ENCODE data around the gene FGF18. TPM values are rescaled to one million over a fixed set of nuclear protein-coding genes. Genes with fewer than 3 reads are reported as not detected.
A peak's percentile ranks its signal among the peaks of the same experiment; 100 is the strongest.
"Not testable (repeated sequence)": the region's sequence is repeated elsewhere in the genome, so short reads cannot be mapped to it uniquely, and the experiment has no call there.

The FGF18 gene
- total RNA-seq = 1 to 10 TPM in 2 of 3 donors, under 1 TPM in 1; 0.37 to 1.3 (median 1.0) TPM

- ATAC-seq (peak; percentile 32 to 47), DNase-seq (no peak)
- H3K4me1 Mint-ChIP-seq (ENCODE audit: low read depth) = peaks cover 12% of the 10 kb centered on the region
- no peaks in the 10 kb centered on the region for H3K36me3 Mint-ChIP-seq (ENCODE audit: insufficient read depth)
- H3K4me3 Mint-ChIP-seq = peak within 1 kb of the TSS; percentile 77
- H3K9me3 Mint-ChIP-seq = no peaks in the 10 kb centered on the region
- H3K27me3 Mint-ChIP-seq (ENCODE audit: low read depth) = peaks cover 19% of the 10 kb centered on the region
Measured at GRCh38 chr5:171418982-171419687, at the start of gene FGF18. Gene FGF18 (plus strand): TSS chr5:171419647. CDS start chr5:171420200, 553 bp downstream.

GRCh38 chr5:171369898-171370297 is 49.5 kb upstream of the FGF18 start:
- DNase-seq (no peak), ATAC-seq (peak; percentile 18)
- Mint-ChIP-seq H3K4me3 (no peak overlapping the region), H3K27me3 (ENCODE audit: low read depth) (peaks cover 22% of the 10 kb centered on the region), H3K9me3 (no peaks in the 10 kb centered on the region), H3K36me3 (ENCODE audit: insufficient read depth) (no peaks in the 10 kb centered on the region), H3K4me1 (ENCODE audit: low read depth) (no peaks in the 10 kb centered on the region)

- not testable (repeated sequence) for DNase-seq; H3K36me3 Mint-ChIP-seq (ENCODE audit: insufficient read depth); H3K9me3 Mint-ChIP-seq; H3K4me3 Mint-ChIP-seq; H3K4me1 Mint-ChIP-seq (ENCODE audit: low read depth); ATAC-seq
- H3K27me3 Mint-ChIP-seq (ENCODE audit: low read depth) = peaks cover 15% of the 10 kb centered on the region
Measured at GRCh38 chr5:171370881-171371280, 48.6 kb upstream of the FGF18 start.

- no peak for ATAC-seq
- no peak for DNase-seq
- Mint-ChIP-seq H3K9me3 (no peaks in the 10 kb centered on the region), H3K4me1 (ENCODE audit: low read depth) (no peaks in the 10 kb centered on the region), H3K4me3 (no peak overlapping the region), H3K27me3 (ENCODE audit: low read depth) (peaks cover 15% of the 10 kb centered on the region), H3K36me3 (ENCODE audit: insufficient read depth) (no peaks in the 10 kb centered on the region)
Measured at GRCh38 chr5:171371326-171371725, 48.1 kb upstream of the FGF18 start.

GRCh38 chr5:171379961-171380360 is 39.5 kb upstream of the FGF18 start:
- peaks cover 2% of the 10 kb centered on the region for H3K27me3 Mint-ChIP-seq (ENCODE audit: low read depth)
- no peak for DNase-seq
- H3K9me3 Mint-ChIP-seq = no peaks in the 10 kb centered on the region
- H3K4me1 Mint-ChIP-seq (ENCODE audit: low read depth) = peaks cover 2% of the 10 kb centered on the region
- H3K4me3 Mint-ChIP-seq = no peak overlapping the region
- ATAC-seq = no peak
- H3K36me3 Mint-ChIP-seq (ENCODE audit: insufficient read depth) = no peaks in the 10 kb centered on the region

- not testable (repeated sequence) for H3K4me3 Mint-ChIP-seq, H3K9me3 Mint-ChIP-seq, DNase-seq
Measured at GRCh38 chr5:171384416-171384815, 35.0 kb upstream of the FGF18 start.

GRCh38 chr5:171384999-171385398 is 34.4 kb upstream of the FGF18 start:
- peak; percentile 29 to 30 for ATAC-seq
- H3K4me3 Mint-ChIP-seq; H3K9me3 Mint-ChIP-seq; H3K27me3 Mint-ChIP-seq (ENCODE audit: low read depth); DNase-seq: not testable (repeated sequence)
- peaks cover 21% of the 10 kb centered on the region for H3K36me3 Mint-ChIP-seq (ENCODE audit: insufficient read depth)
- peaks cover 17% of the 10 kb centered on the region for H3K4me1 Mint-ChIP-seq (ENCODE audit: low read depth)

More at GRCh38 chr5:171384416-171384815, 35.0 kb upstream of the FGF18 start:
- not testable (repeated sequence) for H3K27me3 Mint-ChIP-seq (ENCODE audit: low read depth); ATAC-seq
- peaks cover 15% of the 10 kb centered on the region for H3K4me1 Mint-ChIP-seq (ENCODE audit: low read depth)
- peaks cover 16% of the 10 kb centered on the region for H3K36me3 Mint-ChIP-seq (ENCODE audit: insufficient read depth)

GRCh38 chr5:171386006-171386671 is 33.3 kb upstream of the FGF18 start:
- ATAC-seq = no peak
- H3K36me3 Mint-ChIP-seq (ENCODE audit: insufficient read depth) = peaks cover 31% of the 10 kb centered on the region
- peak overlapping the region; percentile 62 for H3K4me3 Mint-ChIP-seq
- peaks cover 24% of the 10 kb centered on the region for H3K4me1 Mint-ChIP-seq (ENCODE audit: low read depth)
- H3K9me3 Mint-ChIP-seq = no peaks in the 10 kb centered on the region
- peaks cover 4% of the 10 kb centered on the region for H3K27me3 Mint-ChIP-seq (ENCODE audit: low read depth)
- no peak for DNase-seq

- Mint-ChIP-seq H3K4me1 (ENCODE audit: low read depth) (peaks cover 31% of the 10 kb centered on the region), H3K4me3 (peak overlapping the region; percentile 99), H3K36me3 (ENCODE audit: insufficient read depth) (peaks cover 36% of the 10 kb centered on the region), H3K27me3 (ENCODE audit: low read depth) (peaks cover 4% of the 10 kb centered on the region), H3K9me3 (no peaks in the 10 kb centered on the region)
- DNase-seq = no peak
- no peak for ATAC-seq
Measured at GRCh38 chr5:171386861-171387344, 32.5 kb upstream of the FGF18 start.

GRCh38 chr5:171387345-171387969 is 32.0 kb upstream of the FGF18 start, which contains the start of gene NPM1:
Gene NPM1 (plus strand): TSS chr5:171387849. CDS start chr5:171387949, 100 bp downstream.
- peaks cover 42% of the 10 kb centered on the region for H3K36me3 Mint-ChIP-seq (ENCODE audit: insufficient read depth)
- peak within 1 kb of the TSS; percentile 99 for H3K4me3 Mint-ChIP-seq
- H3K27me3 Mint-ChIP-seq (ENCODE audit: low read depth) = peaks cover 4% of the 10 kb centered on the region
- peaks cover 36% of the 10 kb centered on the region for H3K4me1 Mint-ChIP-seq (ENCODE audit: low read depth)
- H3K9me3 Mint-ChIP-seq = no peaks in the 10 kb centered on the region
- ATAC-seq (peak; percentile 77 to 82), DNase-seq (peak; percentile 97)

- ATAC-seq (peak; percentile 36 to 39), DNase-seq (peak; percentile 82)
- Mint-ChIP-seq H3K4me1 (ENCODE audit: low read depth) (peaks cover 43% of the 10 kb centered on the region), H3K36me3 (ENCODE audit: insufficient read depth) (peaks cover 49% of the 10 kb centered on the region), H3K4me3 (peak overlapping the region; percentile 99), H3K27me3 (ENCODE audit: low read depth) (peaks cover 3% of the 10 kb centered on the region), H3K9me3 (no peaks in the 10 kb centered on the region)
Measured at GRCh38 chr5:171387970-171388815, 31.3 kb upstream of the FGF18 start.

GRCh38 chr5:171388816-171389168 is 30.7 kb upstream of the FGF18 start:
- DNase-seq = no peak
- Mint-ChIP-seq H3K9me3 (no peaks in the 10 kb centered on the region), H3K4me1 (ENCODE audit: low read depth) (peaks cover 48% of the 10 kb centered on the region), H3K4me3 (peak overlapping the region; percentile 99), H3K36me3 (ENCODE audit: insufficient read depth) (peaks cover 53% of the 10 kb centered on the region), H3K27me3 (ENCODE audit: low read depth) (peaks cover 3% of the 10 kb centered on the region)
- peak; percentile 1 to 3 for ATAC-seq

GRCh38 chr5:171390883-171391677 is 28.4 kb upstream of the FGF18 start:
- H3K9me3 Mint-ChIP-seq = no peaks in the 10 kb centered on the region
- peaks cover 52% of the 10 kb centered on the region for H3K4me1 Mint-ChIP-seq (ENCODE audit: low read depth)
- ATAC-seq (no peak), DNase-seq (no peak)
- H3K27me3 Mint-ChIP-seq (ENCODE audit: low read depth) = peaks cover 3% of the 10 kb centered on the region
- peaks cover 63% of the 10 kb centered on the region for H3K36me3 Mint-ChIP-seq (ENCODE audit: insufficient read depth)
- peak overlapping the region; percentile 99 for H3K4me3 Mint-ChIP-seq

Data from activated T-cell treated with anti-CD3 and anti-CD28 coated beads, Interleukin-2, amount 50 U/mL, for 4 hours (primary cell).